Caco-2 (cell line): ENCODE data around the gene IL6. TPM values are rescaled to one million over a fixed set of nuclear protein-coding genes. Genes with fewer than 3 reads are reported as not detected.

ENCODE experiments used
- BruUV-seq: library from RNA; stranded (reverse); fragments of 400-500 nt; replicated peaks from 2 replicates; lab custom pipeline; 2021; lab: Mats Ljungman, UMichigan
- CTCF ChIA-PET: fragments of 300-600 bp; sonication (Branson Sonifier 250); formaldehyde crosslinking; loops from one replicate; lab custom pipeline; 2022; ENCODE audit warnings: antibody characterized with exemption; lab: Charles Lee
- POLR2A ChIA-PET: fragments of 300-600 bp; sonication (Branson Sonifier 250); formaldehyde crosslinking; loops from one replicate; lab custom pipeline; 2022; ENCODE audit warnings: antibody characterized with exemption; lab: Charles Lee
- DNase-seq, 2 experiments: peaks; one replicate each; pipeline versions ENCODE4 v3.0.0 to v3.0.0-alpha.2; 2020 to 2022
- H3K27me3 ChIP-seq: replicated peaks from 2 replicates; pipeline ENCODE4 v1.6.0; 2011; ENCODE audit warnings: low read length; ENCODE audit not compliant: control insufficient read depth, insufficient read depth
- H3K36me3 ChIP-seq: 2 replicates; pipeline ENCODE4 v1.5.1; 2011; ENCODE audit warnings: low read length; ENCODE audit not compliant: control insufficient read depth, insufficient read depth
- H3K4me1 ChIP-seq: fragments of 250-450 bp; sonication (Bioruptor Pico); 2 replicates; pipeline ENCODE4 v1.5.1; 2020; ENCODE audit warnings: mild to moderate bottlenecking
- H3K4me3 ChIP-seq: 2 replicates; pipeline ENCODE4 v1.5.1; 2011; ENCODE audit warnings: low read depth, mild to moderate bottlenecking, control low read depth, low read length
- H3K9me3 ChIP-seq: fragments of 250-450 bp; sonication (Bioruptor Pico); 2 replicates; pipeline ENCODE4 v1.5.1; 2020; ENCODE audit warnings: mild to moderate bottlenecking, moderate library complexity
- H3K27ac Mint-ChIP-seq: one replicate; pipeline ENCODE4 v1.8.0; 2022; ENCODE audit warnings: mixed read lengths; ENCODE audit not compliant: unreplicated experiment
- H3K27me3 Mint-ChIP-seq: one replicate; pipeline ENCODE4 v1.8.0; 2022; ENCODE audit warnings: mixed read lengths; ENCODE audit not compliant: insufficient read depth, unreplicated experiment
- H3K36me3 Mint-ChIP-seq: one replicate; pipeline ENCODE4 v1.8.0; 2022; ENCODE audit warnings: mild to moderate bottlenecking, mixed read lengths; ENCODE audit not compliant: insufficient read depth, unreplicated experiment
- H3K4me1 Mint-ChIP-seq: one replicate; pipeline ENCODE4 v1.8.0; 2022; ENCODE audit warnings: low read depth, mixed read lengths; ENCODE audit not compliant: unreplicated experiment
- H3K4me3 Mint-ChIP-seq: one replicate; pipeline ENCODE4 v1.8.0; 2022; ENCODE audit warnings: mild to moderate bottlenecking, moderate library complexity, mixed read lengths; ENCODE audit not compliant: unreplicated experiment
- H3K9me3 Mint-ChIP-seq: one replicate; pipeline ENCODE4 v1.8.0; 2022; ENCODE audit warnings: mixed read lengths; ENCODE audit not compliant: unreplicated experiment
- intact Hi-C: fragments of 100-400 bp; cut with micrococcal nuclease; formaldehyde crosslinking; loops from one replicate; pipeline ENCODE4 v1.10.0; 2022; ENCODE audit not compliant: unreplicated experiment
- total RNA-seq: library from RNA; stranded (reverse); gene quantifications from 2 replicates; pipeline ENCODE4 v1.2.3, GENCODE V29; 2022
- TF ChIP-seq, protein P1 (sequence below), 2 experiments: fragments of 200-600 bp in 1 of 2; IDR thresholded peaks; 1 replicate in 1 of 2; 2 replicates in 1 of 2; pipeline versions ENCODE4 v1.5.1 to v1.8.0; 2011 to 2022; ENCODE audit warnings: antibody characterized with exemption in 1 of 2, control low read depth in 1 of 2, inconsistent platforms in 1 of 2, low read depth in 1 of 2, low read length in 1 of 2, mild to moderate bottlenecking in 1 of 2, moderate library complexity in 1 of 2; ENCODE audit not compliant: insufficient read depth in 1 of 2, severe bottlenecking in 1 of 2, unreplicated experiment in 1 of 2

Gene IL6
- total RNA-seq, 1 experiment from 2014 or later: not detected

- TF ChIP-seq, protein P1, sequence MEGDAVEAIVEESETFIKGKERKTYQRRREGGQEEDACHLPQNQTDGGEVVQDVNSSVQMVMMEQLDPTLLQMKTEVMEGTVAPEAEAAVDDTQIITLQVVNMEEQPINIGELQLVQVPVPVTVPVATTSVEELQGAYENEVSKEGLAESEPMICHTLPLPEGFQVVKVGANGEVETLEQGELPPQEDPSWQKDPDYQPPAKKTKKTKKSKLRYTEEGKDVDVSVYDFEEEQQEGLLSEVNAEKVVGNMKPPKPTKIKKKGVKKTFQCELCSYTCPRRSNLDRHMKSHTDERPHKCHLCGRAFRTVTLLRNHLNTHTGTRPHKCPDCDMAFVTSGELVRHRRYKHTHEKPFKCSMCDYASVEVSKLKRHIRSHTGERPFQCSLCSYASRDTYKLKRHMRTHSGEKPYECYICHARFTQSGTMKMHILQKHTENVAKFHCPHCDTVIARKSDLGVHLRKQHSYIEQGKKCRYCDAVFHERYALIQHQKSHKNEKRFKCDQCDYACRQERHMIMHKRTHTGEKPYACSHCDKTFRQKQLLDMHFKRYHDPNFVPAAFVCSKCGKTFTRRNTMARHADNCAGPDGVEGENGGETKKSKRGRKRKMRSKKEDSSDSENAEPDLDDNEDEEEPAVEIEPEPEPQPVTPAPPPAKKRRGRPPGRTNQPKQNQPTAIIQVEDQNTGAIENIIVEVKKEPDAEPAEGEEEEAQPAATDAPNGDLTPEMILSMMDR (IDR thresholded peaks at IDR 0.05; ENCODE audit: insufficient read depth in 1 of 2, low read depth in 1 of 2, low read length in 1 of 2, severe bottlenecking in 1 of 2, unreplicated experiment in 1 of 2): no peak
- Histone ChIP-seq H3K27me3 (no peaks in the 10 kb centered on the region), H3K4me1 (0 out of 2 replicates have a peak, but pooled peaks cover 5% of the 10 kb centered on the region), H3K4me3 (no peak overlapping the region), H3K9me3 (no peaks in the 10 kb centered on the region), H3K36me3 (no peaks in the 10 kb centered on the region)
- Mint-ChIP-seq H3K4me1 (peaks cover 15% of the 10 kb centered on the region), H3K27ac (peak overlapping the region; percentile 45), H3K36me3 (peaks cover 5% of the 10 kb centered on the region), H3K4me3 (no peak overlapping the region), H3K27me3 (no peaks in the 10 kb centered on the region), H3K9me3 (peaks cover 22% of the 10 kb centered on the region)
- POLR2A ChIA-PET: no interaction called here
- intact Hi-C loops: no loop called here
- no peak for DNase-seq
- CTCF ChIA-PET: no interaction called here
- BruUV-seq: no TSS peak
Measured at GRCh38 chr7:22697322-22697859, 29.6 kb upstream of the IL6 start.

DNA sequence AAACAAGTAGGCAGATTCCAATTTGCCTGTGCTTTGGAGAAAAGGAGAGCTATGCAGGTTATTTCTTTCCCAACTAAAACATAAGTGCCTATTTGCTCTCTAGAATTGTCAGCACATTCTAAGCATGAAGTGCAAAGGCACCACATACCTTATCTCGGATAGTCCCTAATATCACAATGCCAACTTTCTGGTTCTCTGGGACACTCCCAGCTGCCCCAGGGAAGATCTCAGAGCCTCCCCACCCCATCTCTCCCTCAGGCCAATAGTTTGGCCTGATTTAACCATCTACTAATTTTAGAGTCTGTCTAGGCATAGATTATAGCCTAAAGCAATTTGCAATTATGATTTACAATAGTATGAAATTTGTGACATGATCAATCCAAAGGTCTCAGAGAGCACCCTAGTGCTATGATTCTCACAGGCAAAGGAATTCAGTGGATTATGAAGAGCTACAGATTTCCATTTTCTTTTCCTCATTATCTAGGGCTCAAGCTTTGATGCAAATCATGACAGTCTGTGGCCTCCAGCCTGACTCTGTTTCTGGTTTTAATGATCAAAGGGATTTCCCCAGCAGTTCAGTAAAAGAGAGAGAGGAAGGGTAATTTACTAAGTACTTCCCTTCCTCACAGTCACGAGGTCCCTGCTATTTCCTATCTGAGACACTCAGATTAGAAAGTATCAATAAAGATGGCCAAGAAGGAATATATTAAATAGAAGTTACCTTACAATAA, 29.0 kb upstream of the IL6 start:
- Mint-ChIP-seq H3K9me3 (peaks cover 22% of the 10 kb centered on the region), H3K27ac (no peak overlapping the region), H3K36me3 (peaks cover 5% of the 10 kb centered on the region), H3K4me3 (no peak overlapping the region), H3K27me3 (no peaks in the 10 kb centered on the region), H3K4me1 (peaks cover 15% of the 10 kb centered on the region)
- no TSS peak for BruUV-seq
- no peaks in the 10 kb centered on the region for H3K36me3 ChIP-seq
- TF ChIP-seq, protein P1 (IDR thresholded peaks at IDR 0.05; ENCODE audit: insufficient read depth in 1 of 2, low read depth in 1 of 2, low read length in 1 of 2, severe bottlenecking in 1 of 2, unreplicated experiment in 1 of 2): no peak
- H3K4me1 ChIP-seq: 0 out of 2 replicates have a peak, but pooled peaks cover 5% of the 10 kb centered on the region
- no peak overlapping the region for H3K4me3 ChIP-seq
- H3K9me3 ChIP-seq: no peaks in the 10 kb centered on the region
- DNase-seq: peak; percentile 7 to 50
- CTCF ChIA-PET: no interaction called here
- POLR2A ChIA-PET: no interaction called here
- intact Hi-C loops: no loop called here
- H3K27me3 ChIP-seq: no peaks in the 10 kb centered on the region

GRCh38 chr7:22698767-22699166, 28.2 kb upstream of the IL6 start:
- TF ChIP-seq, protein P1 (IDR thresholded peaks at IDR 0.05; ENCODE audit: insufficient read depth in 1 of 2, low read depth in 1 of 2, low read length in 1 of 2, severe bottlenecking in 1 of 2, unreplicated experiment in 1 of 2): no peak
- no TSS peak for BruUV-seq
- Histone ChIP-seq H3K4me1 (0 out of 2 replicates have a peak, but pooled peaks cover 5% of the 10 kb centered on the region), H3K9me3 (no peaks in the 10 kb centered on the region), H3K36me3 (no peaks in the 10 kb centered on the region), H3K27me3 (no peaks in the 10 kb centered on the region), H3K4me3 (no peak overlapping the region)
- ChIA-PET CTCF (no interaction called here), POLR2A (no interaction called here)
- Mint-ChIP-seq H3K27ac (no peak overlapping the region), H3K4me1 (peaks cover 15% of the 10 kb centered on the region), H3K36me3 (peaks cover 5% of the 10 kb centered on the region), H3K27me3 (no peaks in the 10 kb centered on the region), H3K4me3 (no peak overlapping the region), H3K9me3 (peaks cover 16% of the 10 kb centered on the region)
- no peak for DNase-seq
- intact Hi-C loops: no loop called here
